Erythroblast (primary cell): ENCODE measurements around the gene MICA.

Source experiments
- GATA1 ChIP-seq: IDR thresholded peaks from 2 replicates; pipeline ENCODE4 v1.6.1; 2011; ENCODE audit warnings: low read depth, mild to moderate bottlenecking, control low read depth, low read length, moderate library complexity
- POLR2A ChIP-seq: IDR thresholded peaks from 2 replicates; pipeline ENCODE4 v1.6.1; 2011; ENCODE audit warnings: mild to moderate bottlenecking, low read length

GRCh38 chr6:31362751-31363150 is 40.6 kb upstream of the MICA start:
- TF ChIP-seq POLR2A (no peak), GATA1 (no peak)
